ENCODE data around the gene PAPOLA.

PAPOLA gene

DNA sequence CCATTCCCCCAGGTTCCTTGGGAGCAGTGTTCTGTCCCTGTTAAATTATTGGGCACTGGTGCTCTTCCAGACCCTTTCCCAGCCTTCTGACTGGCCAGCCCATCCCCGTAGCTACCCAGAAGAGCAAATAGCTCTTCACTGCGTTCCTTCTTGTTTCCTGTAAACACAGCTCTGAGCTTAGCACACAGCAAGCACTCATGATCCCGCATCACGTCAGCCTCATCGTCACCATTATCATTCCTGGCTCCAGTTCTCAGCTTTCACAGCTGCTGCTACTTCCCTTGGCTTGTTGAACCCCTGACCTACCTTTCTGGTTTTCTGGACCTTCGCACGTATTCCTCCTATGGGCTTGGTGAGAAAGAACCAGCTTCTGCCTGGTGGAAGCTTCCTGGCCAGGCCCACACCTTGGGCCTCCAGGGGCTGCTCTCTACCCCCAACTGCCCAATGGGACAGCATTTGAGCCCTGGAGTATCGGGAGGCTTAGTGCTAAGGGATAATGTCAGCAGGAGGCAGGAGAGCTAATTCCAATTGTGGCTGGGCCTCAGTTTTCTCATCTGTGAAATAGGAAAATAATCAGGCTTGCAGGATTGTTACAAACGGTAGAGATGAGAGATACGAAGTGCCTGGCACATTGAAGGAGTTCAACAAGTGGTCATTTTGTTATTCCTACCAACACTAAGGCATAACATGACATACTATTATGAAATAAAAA lies 22.6 kb upstream of the PAPOLA start:
- H3K27ac ChIP-seq (ENCODE audit: low read depth, low read length) = no peak overlapping the region
- no peak overlapping the region for H2AFZ ChIP-seq (ENCODE audit: low read depth, low read length, severe bottlenecking)
- H3K27me3 ChIP-seq (ENCODE audit: low read length) = no peaks in the 10 kb centered on the region
- H3F3A ChIP-seq (ENCODE audit: insufficient read depth) = no peaks in the 10 kb centered on the region
- no peak overlapping the region for H3K4me2 ChIP-seq (ENCODE audit: low read depth, low read length, poor library complexity, severe bottlenecking)
- no peak overlapping the region for H3K4me3 ChIP-seq (ENCODE audit: insufficient read depth, low read length, poor library complexity, severe bottlenecking)
- TF ChIP-seq, protein P1, sequence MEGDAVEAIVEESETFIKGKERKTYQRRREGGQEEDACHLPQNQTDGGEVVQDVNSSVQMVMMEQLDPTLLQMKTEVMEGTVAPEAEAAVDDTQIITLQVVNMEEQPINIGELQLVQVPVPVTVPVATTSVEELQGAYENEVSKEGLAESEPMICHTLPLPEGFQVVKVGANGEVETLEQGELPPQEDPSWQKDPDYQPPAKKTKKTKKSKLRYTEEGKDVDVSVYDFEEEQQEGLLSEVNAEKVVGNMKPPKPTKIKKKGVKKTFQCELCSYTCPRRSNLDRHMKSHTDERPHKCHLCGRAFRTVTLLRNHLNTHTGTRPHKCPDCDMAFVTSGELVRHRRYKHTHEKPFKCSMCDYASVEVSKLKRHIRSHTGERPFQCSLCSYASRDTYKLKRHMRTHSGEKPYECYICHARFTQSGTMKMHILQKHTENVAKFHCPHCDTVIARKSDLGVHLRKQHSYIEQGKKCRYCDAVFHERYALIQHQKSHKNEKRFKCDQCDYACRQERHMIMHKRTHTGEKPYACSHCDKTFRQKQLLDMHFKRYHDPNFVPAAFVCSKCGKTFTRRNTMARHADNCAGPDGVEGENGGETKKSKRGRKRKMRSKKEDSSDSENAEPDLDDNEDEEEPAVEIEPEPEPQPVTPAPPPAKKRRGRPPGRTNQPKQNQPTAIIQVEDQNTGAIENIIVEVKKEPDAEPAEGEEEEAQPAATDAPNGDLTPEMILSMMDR (IDR thresholded peaks at IDR 0.05; ENCODE audit: insufficient read depth, low read length, poor library complexity, severe bottlenecking) = no peak
- TF ChIP-seq EZH2phosphoT487 (conservative IDR thresholded peaks at IDR 0.05; ENCODE audit: low read length) = no peak
- H3K9me3 ChIP-seq (ENCODE audit: insufficient read depth, low read length) = no peaks in the 10 kb centered on the region
- H3K9me2 ChIP-seq (replicated peaks; ENCODE audit: insufficient read depth, low read length) = no peaks in the 10 kb centered on the region
- H3K9ac ChIP-seq (ENCODE audit: low read length) = no peak overlapping the region
- H4K20me1 ChIP-seq (ENCODE audit: low read depth, low read length) = no peaks in the 10 kb centered on the region
- no peaks in the 10 kb centered on the region for H3K36me3 ChIP-seq (ENCODE audit: low read length)
- H3K79me2 ChIP-seq (ENCODE audit: insufficient read depth, low read length) = no peaks in the 10 kb centered on the region

DNA sequence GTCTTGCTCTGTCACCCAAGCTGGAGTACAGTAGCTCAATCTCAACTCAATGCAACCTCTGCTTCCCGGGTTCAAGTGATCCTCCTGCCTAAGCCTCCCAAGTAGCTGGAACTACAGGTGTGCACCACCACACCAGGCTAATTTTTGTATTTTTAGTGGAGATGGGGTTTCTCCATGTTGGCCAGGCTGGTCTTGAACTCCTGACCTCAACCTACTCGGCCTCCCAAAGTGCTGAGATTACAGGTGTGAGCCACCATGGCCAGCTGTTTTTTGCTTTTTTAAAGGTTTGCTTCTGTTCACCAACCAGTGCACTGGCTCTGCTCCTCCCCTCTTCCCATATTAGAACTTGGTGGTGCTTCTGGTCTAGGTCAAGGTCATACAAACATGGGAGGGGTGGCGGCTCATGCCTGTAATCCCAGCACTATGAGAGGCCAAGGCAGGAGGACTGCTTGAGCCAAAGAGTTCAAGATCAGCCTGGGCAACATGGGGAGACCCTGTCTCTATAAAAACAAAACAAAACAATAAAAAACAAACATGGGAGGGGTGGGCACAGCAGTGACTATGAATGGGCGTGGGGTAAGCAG lies 20.4 kb upstream of the PAPOLA start:
- TF ChIP-seq, protein P1 (IDR thresholded peaks at IDR 0.05; ENCODE audit: insufficient read depth, low read length, poor library complexity, severe bottlenecking) = no peak
- TF ChIP-seq EZH2phosphoT487 (conservative IDR thresholded peaks at IDR 0.05; ENCODE audit: low read length) = no peak
- no peak overlapping the region for H3K9ac ChIP-seq (ENCODE audit: low read length)
- no peaks in the 10 kb centered on the region for H3K27me3 ChIP-seq (ENCODE audit: low read length)
- H4K20me1 ChIP-seq (ENCODE audit: low read depth, low read length) = no peaks in the 10 kb centered on the region
- no peak overlapping the region for H3K27ac ChIP-seq (ENCODE audit: low read depth, low read length)
- no peaks in the 10 kb centered on the region for H3F3A ChIP-seq (ENCODE audit: insufficient read depth)
- no peaks in the 10 kb centered on the region for H3K9me3 ChIP-seq (ENCODE audit: insufficient read depth, low read length)
- no peaks in the 10 kb centered on the region for H3K79me2 ChIP-seq (ENCODE audit: insufficient read depth, low read length)
- no peak overlapping the region for H3K4me2 ChIP-seq (ENCODE audit: low read depth, low read length, poor library complexity, severe bottlenecking)
- H3K9me2 ChIP-seq (replicated peaks; ENCODE audit: insufficient read depth, low read length) = no peaks in the 10 kb centered on the region
- H3K36me3 ChIP-seq (ENCODE audit: low read length) = no peaks in the 10 kb centered on the region
- H3K4me3 ChIP-seq (ENCODE audit: insufficient read depth, low read length, poor library complexity, severe bottlenecking) = no peak overlapping the region
- no peak overlapping the region for H2AFZ ChIP-seq (ENCODE audit: low read depth, low read length, severe bottlenecking)

- H3K36me3 ChIP-seq (ENCODE audit: low read length) = no peaks in the 10 kb centered on the region
- no peak overlapping the region for H3K9ac ChIP-seq (ENCODE audit: low read length)
- no peaks in the 10 kb centered on the region for H3K9me3 ChIP-seq (ENCODE audit: insufficient read depth, low read length)
- H4K20me1 ChIP-seq (ENCODE audit: low read depth, low read length) = no peaks in the 10 kb centered on the region
- no peaks in the 10 kb centered on the region for H3K27me3 ChIP-seq (ENCODE audit: low read length)
- no peak overlapping the region for H2AFZ ChIP-seq (ENCODE audit: low read depth, low read length, severe bottlenecking)
- H3K4me3 ChIP-seq (ENCODE audit: insufficient read depth, low read length, poor library complexity, severe bottlenecking) = no peak overlapping the region
- TF ChIP-seq EZH2phosphoT487 (conservative IDR thresholded peaks at IDR 0.05; ENCODE audit: low read length) = no peak
- TF ChIP-seq, protein P1 (IDR thresholded peaks at IDR 0.05; ENCODE audit: insufficient read depth, low read length, poor library complexity, severe bottlenecking) = no peak
- no peaks in the 10 kb centered on the region for H3K9me2 ChIP-seq (replicated peaks; ENCODE audit: insufficient read depth, low read length)
- H3K27ac ChIP-seq (ENCODE audit: low read depth, low read length) = no peak overlapping the region
- no peaks in the 10 kb centered on the region for H3F3A ChIP-seq (ENCODE audit: insufficient read depth)
- H3K4me2 ChIP-seq (ENCODE audit: low read depth, low read length, poor library complexity, severe bottlenecking) = no peak overlapping the region
- H3K79me2 ChIP-seq (ENCODE audit: insufficient read depth, low read length) = no peaks in the 10 kb centered on the region
Measured at GRCh38 chr14:96482986-96483385, 19.2 kb upstream of the PAPOLA start.
